Epithelial cell of proximal tubule (primary cell): Measurements from ENCODE around the gene SF3B6. TPM values are rescaled to one million over a fixed set of nuclear protein-coding genes. Genes with fewer than 3 reads are reported as not detected.

Experiments
- DNase-seq: peaks from one replicate; pipeline ENCODE4 v3.0.0-alpha.2; 2011; ENCODE audit warnings: low read depth
- H3K4me3 ChIP-seq: 2 replicates; pipeline ENCODE4 v1.5.1; 2011; ENCODE audit warnings: low read depth, mild to moderate bottlenecking, low read length
- total RNA-seq: library from RNA; depleted of rRNA; stranded (reverse); fragments of >200 nt; gene quantifications from 2 replicates; pipeline ENCODE4 v1.2.3, GENCODE V29; 2015
- TF ChIP-seq, protein P1 (sequence below): conservative IDR thresholded peaks from 2 replicates; pipeline ENCODE4 v1.5.1; 2012; ENCODE audit warnings: low read depth, mild to moderate bottlenecking, low read length

The SF3B6 gene, protein sequence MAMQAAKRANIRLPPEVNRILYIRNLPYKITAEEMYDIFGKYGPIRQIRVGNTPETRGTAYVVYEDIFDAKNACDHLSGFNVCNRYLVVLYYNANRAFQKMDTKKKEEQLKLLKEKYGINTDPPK
- total RNA-seq: 159 and 226 TPM in 2 replicates

DNA sequence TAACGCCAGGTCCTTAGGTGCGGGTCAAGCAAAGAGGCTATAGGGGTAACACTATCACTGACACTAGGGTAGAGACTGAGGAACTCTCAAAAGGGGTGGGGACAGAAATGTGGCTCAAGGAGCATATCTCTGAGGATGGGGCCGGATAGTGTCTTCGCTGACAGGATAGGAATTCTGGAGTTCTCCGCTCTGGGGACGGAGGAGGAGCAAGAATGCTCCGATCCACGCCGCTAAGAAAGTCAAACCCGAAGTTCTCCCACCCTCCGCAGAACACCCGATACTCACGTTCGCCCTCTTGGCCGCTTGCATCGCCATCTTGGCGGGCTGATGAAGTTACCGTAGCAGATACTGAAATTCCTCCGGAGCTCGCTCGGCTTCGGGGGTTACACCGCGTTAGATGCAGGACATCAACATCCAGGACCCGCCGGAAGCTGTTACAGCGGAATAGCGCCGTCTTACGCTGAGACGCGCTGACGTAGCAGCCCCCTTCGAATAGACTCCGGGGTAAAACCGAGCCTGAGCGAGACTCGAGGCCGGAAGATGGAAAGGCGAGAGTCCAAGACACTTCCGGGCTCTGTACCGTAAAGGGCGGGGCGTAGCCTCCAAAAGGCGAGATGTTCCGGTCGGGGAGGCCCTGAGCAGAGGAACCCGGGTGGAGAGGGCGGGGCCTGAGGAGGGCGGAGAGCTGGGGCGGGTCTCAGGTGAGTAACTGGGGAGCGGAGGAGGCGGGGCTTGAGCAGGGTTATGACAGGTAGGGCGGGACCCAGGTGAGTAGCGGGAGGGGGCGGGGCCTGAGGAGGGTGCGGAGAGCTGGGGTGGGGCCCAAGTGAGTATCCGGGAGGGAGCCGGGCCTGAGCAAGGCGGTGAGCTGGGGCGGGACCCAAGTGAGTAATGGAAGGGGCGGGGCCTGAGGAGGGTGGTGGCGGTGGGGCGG lies at the start of gene SF3B6:
SF3B6 (minus strand) TSS at position 412 of the 934 bp plus-strand sequence; CDS start at position 315, 97 bp downstream.
- TF ChIP-seq, protein P1, sequence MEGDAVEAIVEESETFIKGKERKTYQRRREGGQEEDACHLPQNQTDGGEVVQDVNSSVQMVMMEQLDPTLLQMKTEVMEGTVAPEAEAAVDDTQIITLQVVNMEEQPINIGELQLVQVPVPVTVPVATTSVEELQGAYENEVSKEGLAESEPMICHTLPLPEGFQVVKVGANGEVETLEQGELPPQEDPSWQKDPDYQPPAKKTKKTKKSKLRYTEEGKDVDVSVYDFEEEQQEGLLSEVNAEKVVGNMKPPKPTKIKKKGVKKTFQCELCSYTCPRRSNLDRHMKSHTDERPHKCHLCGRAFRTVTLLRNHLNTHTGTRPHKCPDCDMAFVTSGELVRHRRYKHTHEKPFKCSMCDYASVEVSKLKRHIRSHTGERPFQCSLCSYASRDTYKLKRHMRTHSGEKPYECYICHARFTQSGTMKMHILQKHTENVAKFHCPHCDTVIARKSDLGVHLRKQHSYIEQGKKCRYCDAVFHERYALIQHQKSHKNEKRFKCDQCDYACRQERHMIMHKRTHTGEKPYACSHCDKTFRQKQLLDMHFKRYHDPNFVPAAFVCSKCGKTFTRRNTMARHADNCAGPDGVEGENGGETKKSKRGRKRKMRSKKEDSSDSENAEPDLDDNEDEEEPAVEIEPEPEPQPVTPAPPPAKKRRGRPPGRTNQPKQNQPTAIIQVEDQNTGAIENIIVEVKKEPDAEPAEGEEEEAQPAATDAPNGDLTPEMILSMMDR: no peak
- peak within 1 kb of the TSS; percentile 90 for H3K4me3 ChIP-seq
- DNase-seq: peak; percentile 95

DNA sequence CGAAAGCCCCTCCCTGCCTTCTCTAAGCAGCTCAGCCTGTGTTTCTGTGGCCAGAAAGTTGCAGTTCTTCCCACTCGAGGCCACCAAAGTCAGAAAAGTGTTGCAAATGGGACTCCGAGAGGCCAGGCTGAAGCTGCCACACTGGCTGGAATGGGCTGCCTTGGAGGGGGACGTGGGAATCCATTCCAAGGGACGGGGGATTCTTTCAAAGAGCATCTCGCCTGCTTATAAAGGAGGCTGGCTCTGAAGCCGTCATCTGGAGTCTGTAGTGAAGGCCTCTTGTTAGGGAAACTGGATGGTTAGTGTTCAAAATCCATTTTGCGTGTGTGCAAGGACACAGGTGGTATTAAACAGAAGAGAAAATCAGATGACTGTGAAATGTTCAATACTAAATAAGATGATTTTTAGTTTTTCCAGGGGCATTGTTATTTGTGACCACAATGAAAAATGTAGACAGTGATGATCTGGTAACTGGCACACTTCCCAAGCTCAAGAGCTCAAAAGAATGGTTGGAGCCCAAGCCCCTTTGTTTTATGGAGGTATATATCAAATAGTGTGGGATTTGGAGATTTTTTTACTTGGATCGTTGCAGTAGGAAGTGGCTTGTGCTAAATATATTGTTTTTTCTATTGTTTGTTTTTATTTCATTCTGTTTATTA lies 47.9 kb upstream of the SF3B6 start:
- no peak for DNase-seq
- peak overlapping the region; percentile 82 for H3K4me3 ChIP-seq
- TF ChIP-seq, protein P1: no peak

DNA sequence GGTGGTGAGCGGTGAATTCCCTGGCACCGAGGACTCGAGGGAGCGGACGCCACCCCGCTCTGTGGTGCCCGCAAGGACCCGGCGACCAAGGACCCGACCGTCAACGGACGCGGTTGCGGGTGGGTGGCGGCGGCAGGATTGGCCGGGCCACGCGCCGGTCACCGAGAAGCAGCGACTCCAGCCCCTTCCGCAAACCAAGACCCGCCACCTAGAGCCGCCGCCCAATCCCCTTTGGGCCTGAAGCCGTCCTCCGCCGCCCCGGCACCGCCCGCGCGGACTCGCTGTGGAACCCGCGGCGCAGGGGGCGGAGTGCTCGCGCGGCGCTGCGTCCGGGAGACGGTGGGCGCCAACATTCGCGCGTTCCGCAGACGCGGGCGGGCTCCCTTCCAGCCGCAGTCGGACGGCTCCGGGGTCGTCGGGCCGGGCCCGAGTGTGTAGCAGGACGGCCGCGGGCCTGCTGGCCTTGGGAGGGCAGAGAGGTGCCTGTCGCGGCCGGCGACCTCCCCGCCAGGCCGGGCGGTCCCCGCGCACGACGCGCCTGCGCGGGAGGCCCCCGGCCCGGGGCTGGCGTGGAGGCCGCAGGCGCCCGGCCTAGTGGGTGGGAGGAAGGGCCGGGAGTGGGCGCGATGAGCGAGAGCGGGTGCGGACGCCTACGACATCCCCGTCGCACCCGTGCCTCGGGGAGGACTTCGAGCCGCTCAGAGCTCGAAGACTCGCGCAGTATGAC lies 47.2 kb upstream of the SF3B6 start, which contains the start of the genes FAM228B and PFN4:
FAM228B (plus strand) TSS at position 275 of the 727 bp plus-strand sequence. CDS start 893 bp downstream, outside the sequence.
PFN4 (minus strand) TSS at position 140 of the 727 bp plus-strand sequence. CDS start 799 bp downstream, outside the sequence.
- TF ChIP-seq, protein P1: no peak
- no peak for DNase-seq
- H3K4me3 ChIP-seq: peak within 1 kb of the TSS; percentile 82

DNA sequence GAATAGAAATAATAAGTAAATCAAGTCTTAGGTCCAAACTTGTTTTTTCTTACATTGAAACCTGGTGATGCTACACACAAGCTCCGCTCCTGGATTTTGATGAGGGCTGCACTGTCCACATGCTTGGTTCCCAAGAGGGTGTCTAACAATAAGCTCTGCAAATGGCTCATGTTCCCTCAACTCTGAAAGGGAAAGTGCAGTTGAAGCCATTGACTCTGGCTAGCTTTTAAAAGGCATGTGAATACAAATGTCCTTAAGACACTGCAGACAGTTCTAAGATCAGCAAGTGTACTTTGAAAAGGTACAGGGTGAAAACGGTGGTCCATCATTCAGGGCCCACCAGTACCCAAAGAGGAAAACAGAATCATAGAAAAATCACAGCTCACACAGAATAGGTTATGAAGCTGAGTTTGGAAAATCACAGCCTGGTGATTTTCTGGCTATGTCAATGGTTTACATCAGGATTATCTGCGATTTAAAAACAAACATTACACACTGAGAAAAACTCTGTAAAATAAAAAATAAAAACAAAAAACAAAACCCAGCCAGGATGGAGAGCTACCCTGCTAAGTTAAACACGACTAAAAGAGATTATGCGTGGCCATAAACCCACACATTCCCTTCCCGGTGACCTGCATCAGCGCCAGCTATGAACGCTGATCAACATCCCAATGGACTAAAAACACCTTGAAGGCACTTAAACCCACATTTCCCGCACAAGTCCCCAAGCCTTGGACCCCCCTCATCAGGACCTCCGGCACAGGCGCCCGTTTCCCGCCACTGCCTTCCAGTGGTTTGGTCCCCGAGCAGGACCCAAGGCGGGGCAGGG lies 46.5 kb upstream of the SF3B6 start:
- TF ChIP-seq, protein P1: no peak

DNA sequence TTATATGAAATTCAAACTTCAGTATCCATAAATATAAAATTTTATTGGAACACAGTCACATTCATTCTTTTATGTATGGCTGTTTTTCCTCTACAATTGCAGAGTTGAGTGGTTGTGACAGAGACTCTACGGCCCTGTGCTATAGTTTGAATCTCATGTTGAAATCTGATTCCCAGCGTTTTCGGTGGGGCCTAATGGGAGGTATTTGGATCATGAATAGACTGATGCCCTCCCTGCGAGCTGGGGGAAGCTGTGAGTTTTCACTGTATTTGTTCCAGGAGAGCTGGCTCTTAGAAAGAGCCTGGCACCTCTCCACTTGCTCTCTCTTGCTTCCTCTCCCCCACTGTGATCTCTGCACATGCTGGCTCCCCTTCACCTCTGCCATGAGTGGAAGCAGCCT lies 45.3 kb upstream of the SF3B6 start:
- no peak overlapping the region for H3K4me3 ChIP-seq
- TF ChIP-seq, protein P1: no peak
- DNase-seq: no peak

More for the DNA sequence above, 46.5 kb upstream of the SF3B6 start:
- no peak for DNase-seq
- H3K4me3 ChIP-seq: peak overlapping the region; percentile 82
